HG03095 (cell line): ENCODE measurements around the gene SCN2B.
"Not testable (repeated sequence)": the region's sequence is repeated elsewhere in the genome, so short reads cannot be mapped to it uniquely, and the experiment has no call there.

Source experiments
- ATAC-seq: cut with Tn5 transposase; IDR thresholded peaks from one replicate; pipeline ENCODE4 v1.9.1; 2021; ENCODE audit warnings: moderate library complexity; ENCODE audit not compliant: unreplicated experiment

SCN2B gene

GRCh38 chr11:118207079-118207478, 30.6 kb upstream of the SCN2B start:
- ATAC-seq: no peak

DNA sequence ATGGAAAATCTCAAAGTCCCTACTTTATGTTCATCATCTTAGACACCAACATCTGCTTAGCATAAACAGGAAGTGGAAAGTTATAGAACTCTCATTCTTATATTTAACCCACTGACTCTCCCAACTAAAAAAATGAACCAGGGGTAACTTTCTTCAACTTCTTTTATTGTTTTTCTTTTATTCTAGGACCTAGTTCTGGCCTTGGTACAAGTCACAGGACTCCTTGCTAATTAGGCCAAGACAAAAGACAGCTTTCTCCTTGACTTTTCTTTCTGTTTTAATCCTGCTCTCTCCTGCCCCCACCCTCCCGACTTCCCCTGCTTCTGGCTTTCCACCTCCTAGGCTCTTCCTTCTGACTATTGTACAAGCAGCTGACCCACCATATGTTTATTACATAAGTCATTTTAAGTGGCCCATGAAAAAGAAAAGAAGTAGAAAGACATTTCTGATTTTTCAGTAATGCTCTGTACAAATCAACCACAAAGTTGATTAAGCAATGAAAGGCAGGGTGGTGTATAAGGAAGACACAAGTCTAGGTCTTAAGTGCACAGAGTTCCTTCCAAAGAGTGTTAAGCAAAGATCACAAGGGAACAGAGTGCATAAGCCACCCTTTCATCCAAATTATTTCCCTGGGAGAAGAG, 30.1 kb upstream of the SCN2B start:
- ATAC-seq: no peak

DNA sequence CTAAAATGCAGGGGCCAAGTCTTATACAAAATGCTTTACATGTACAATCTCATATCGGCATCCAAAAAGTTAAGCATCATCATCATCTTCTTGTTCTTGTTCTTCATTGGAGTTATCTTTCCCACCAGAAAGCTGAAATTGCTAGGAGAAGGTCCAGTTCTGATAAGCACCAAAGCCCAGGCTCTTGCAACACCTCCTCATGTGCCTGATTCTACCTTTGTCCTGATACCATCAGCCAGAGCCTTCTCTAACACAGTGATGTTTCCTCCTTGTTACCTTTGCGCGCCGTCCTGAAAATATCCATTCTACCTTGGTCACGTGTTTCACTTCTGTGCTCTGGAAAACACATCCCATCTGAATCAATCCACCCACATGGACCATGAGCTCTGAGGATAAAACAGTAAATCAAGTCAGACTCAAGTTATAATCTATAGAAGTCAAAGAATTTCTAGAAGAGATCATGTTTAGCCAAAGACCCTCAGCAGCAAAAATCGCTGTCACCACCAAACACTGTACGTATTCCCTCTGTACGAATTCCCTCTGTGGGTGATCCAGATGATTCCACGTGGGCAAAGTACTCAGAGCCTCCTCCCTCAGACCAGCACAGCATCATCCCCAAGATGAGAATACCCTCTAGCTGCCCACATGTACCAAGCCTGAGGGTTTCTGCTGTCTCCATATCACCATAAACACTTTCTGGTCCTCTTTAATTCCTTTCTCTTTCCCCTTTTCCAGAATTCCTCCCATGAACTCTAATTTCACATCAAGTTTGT, 29.4 kb upstream of the SCN2B start:
- no peak for ATAC-seq

GRCh38 chr11:118202599-118203422, 26.4 kb upstream of the SCN2B start:
- ATAC-seq: no peak

DNA sequence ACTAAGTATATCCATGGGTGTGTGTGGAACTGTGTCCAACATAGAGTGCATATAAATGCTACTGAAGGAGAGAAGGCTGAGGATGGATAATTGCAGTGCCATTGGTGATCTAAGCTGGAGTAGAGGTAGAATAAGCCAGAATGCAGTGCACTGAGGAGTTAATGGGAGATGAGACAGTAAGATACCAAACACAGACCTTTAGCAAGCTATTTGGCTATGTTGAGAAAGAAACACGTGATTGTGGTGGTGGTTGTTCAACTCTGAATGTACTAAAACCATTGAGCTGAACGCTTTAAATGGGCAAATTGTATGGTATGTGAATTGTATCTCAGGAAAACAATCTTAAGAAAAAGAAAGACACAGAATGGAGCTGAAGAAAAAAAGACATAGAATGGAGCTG, 25.5 kb upstream of the SCN2B start:
- ATAC-seq: no peak

GRCh38 chr11:118200901-118201680, 24.7 kb upstream of the SCN2B start:
- ATAC-seq: no peak

- no peak for ATAC-seq
Observed at GRCh38 chr11:118200497-118200896, 24.1 kb upstream of the SCN2B start.

GRCh38 chr11:118199135-118199534, 22.7 kb upstream of the SCN2B start:
- ATAC-seq: no peak

- ATAC-seq: no peak
Observed at GRCh38 chr11:118198370-118198769, 21.9 kb upstream of the SCN2B start.

- no peak for ATAC-seq
Observed at GRCh38 chr11:118194835-118195627, 18.6 kb upstream of the SCN2B start.

DNA sequence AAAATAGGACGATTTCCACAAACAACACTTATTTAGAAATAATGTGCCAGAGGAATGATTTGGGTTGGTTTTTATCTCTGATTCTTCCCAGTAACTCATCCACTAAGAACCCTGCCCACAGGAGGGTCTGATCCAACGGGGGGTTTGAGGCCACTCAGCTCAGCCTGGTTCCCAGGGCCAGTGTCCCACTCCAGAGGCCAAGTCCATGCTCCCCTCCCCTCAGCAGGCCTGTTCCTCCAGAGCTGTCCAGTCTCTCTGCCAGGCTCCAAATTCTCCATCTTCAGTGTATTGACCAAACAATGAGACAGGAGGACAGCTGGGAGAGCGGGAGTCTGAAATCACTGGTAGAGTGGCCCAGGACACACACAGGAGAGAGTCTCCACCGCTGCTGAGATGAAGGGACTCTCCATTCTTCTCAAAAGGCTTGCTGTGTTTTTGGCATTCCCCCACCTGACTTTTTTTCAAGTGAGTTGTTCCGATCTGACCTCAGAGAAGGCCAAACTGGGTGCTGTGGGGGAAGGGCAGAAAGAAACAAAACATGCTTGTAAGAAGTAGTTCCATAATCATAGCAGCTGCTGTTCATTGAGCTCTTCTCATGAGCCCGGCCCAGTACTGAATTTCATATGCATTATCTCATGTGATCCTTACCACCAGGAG, 17.6 kb upstream of the SCN2B start:
- ATAC-seq: no peak

- ATAC-seq: not testable (repeated sequence)
Observed at GRCh38 chr11:118192817-118193216, 16.4 kb upstream of the SCN2B start.

DNA sequence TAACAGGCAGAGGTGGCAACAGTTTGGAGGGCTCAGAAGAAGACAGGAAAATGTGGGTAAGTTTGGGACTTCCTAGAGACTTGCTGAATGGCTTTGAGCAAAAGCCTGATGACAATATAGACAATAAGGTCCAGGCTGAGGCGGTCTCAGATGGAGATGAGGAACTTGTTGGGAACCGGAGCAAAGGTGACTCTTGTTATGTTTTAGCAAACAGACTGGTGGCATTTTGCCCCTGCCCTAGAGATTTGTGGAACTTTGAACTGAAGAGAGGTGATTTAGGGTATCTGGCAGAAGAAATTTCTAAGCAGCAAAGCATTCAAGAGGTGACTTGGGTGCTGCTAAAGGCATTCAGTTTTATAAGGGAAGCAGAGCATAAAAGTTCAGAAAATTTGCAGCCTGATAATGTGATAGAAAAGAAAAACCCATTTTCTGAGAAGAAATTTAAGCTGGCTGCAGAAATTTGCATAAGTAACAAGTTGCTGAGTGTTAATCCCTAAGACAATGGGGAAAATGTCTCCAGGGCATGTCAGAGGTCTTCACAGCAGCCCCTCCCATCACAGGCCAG, 14.6 kb upstream of the SCN2B start:
- not testable (repeated sequence) for ATAC-seq

DNA sequence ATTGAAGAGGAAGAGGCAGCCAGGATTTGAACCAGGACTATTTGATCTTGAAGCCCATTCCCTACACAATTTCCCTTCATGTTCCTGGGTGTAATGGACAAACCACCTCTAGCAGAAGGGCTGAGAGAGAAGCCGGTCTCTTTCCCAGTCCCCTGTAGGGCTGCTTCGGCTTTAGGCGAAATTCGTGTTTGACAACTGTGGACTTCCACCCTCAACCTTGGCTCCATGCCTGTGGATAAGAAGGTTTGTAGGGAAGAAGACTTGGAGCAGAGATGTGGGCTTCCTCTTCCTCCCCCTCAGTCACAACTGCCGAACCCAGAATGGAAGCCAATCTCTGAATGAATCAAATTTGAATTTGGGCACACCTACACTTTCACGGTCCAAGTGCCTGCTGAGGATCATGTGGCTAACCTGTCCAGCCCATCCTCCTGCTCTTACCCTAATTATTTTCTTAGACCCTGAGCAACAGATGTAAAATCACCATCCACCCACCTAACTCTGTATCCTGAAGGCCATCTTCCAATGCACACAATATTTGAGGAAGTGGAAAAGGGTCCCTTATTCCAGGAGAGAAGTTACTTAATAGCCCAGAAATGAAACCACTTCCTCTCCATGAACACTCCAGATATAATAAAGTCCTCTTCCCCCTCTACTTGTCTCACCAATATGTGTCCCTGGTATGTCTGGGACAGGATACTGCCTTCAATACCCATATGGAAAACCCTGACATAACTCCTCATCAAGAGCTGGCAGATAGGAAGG, 10.1 kb upstream of the SCN2B start:
- ATAC-seq: no peak

DNA sequence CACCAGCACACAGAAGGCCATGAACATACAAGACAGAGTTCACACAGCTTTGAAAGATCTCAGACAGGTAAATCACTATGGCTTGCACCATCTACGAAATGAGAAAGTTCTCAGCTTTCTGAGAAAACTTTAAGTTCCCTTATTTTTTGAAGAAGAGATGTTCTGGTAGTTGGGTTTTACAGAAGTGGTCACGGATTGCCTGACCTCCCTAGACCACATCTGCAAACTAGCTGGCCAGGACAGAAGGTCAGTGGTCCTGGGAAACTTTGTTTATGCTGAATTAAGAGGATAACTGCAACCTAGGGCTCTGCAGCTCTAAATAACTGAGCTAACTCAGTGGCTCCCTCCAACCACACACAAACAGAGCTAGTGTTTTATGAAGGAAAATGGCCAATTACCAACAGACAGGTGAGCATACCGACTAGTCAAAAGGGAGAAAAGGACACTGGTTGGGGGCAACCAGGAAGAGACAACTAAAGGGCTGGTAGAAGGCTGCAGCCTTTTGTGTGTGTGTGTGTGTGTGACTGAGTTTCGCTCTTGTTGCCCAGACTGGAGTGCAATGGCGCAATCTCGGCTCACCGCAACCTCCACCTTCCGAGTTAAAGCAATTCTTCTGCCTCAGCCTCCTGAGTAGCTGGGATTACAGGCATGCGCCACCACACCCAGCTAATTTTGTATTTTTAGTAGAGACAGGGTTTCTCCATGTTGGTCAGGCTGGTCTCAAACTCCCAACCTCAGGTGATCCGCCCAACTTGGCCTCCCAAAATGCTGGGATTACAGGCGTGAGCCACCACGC, 8.5 kb upstream of the SCN2B start:
- ATAC-seq: no peak

DNA sequence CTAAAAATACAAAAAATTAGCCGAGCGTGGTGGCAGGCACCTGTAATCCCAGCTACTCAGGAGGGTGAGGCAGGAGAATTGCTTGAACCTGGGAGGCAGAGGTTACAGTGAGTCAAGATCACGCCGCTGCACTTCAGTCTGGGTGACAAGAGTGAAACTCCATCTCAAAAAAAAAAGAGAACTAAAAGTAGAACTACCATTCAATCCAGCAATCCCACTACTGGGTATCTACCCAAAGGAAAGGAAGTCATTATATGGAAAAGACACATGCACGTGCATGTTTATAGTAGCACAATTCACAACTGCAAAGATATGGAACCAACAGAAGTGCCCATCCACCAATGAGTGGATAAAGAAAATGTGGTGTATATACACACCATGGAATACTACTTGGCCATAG, 7.3 kb upstream of the SCN2B start:
- not testable (repeated sequence) for ATAC-seq

DNA sequence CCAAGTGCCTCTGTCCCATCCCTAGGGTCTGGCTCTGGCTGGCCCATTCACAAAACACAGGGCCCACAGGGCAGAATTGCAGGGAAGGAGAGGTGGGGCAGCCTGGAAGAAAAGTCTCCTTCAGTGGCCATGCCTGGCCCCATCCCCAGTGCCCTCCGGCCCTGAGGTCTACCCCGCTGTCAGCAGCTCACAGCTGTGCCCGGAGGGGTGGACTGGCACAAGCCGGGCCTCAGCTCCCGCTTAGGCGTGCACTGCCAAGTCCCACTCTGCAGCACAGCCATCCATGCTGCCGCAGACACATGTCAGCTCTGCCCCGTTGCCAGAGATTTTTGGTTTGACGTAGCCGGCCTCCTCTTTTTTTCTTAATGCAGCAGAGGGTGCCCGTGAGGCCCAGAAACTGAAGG, 3.9 kb upstream of the SCN2B start:
- no peak for ATAC-seq

GRCh38 chr11:118176778-118177134, 317 bp upstream of the SCN2B start:
- no peak for ATAC-seq
